GM19240 (cell line): Measurements from ENCODE around the gene UBE2I.
A peak's percentile ranks its signal among the peaks of the same experiment; 100 is the strongest.
"Not testable (repeated sequence)": the region's sequence is repeated elsewhere in the genome, so short reads cannot be mapped to it uniquely, and the experiment has no call there.

Source experiments
- DNase-seq: peaks from one replicate; pipeline ENCODE4 v3.0.0; 2011; ENCODE audit warnings: low spot score; ENCODE audit not compliant: insufficient read length

UBE2I gene

DNA sequence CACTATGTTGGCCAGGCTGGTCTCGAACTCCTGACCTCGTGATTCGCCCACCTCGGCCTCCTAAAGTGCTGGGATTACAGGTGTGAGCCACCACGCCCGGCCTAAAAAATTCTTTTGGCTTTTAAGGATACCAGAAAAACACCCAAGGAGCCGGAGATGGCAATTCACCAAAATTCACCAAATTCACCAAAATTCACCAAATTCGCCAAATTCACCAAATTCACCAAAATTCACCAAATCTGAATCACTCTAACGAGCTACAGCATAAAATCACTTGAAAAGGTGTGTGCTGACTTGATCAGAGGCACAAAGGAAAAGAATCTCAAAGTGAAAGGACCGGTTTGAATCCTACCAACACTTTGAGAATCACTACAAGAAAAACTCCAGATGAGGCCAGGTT is 19.5 kb downstream of the UBE2I start:
- DNase-seq, result not testable (repeated sequence)

DNA sequence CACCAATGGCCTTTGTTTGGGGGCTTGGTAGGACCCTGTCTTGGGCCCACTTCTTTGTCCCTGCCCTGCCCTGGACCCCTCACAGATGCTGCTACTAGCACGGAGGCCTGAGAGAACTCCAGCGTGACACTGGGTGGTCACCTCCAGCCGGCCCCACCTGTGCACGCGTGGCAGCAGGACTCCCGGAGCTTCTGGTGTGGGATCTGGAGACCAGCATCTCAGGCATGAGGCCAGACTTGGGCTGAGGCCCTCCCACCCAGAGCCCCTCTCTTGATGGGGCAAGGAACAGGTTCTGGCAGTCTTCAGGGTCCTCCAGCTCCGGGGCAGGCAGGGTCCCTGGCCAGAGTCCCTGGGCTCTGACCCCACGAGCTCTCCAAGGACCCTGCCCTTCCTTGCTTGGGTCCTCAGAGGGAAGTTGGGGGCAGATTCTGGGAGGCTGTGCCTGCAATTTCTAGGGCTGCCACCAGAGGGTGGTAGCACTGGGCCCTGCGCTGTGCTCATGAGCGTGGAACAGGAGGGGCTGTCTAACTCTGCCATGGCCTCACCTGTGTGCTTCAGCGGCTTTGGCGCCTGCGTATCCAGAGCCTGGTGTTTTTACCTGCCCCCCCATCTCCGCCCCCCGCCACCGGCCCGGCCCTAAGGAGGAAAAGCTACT is 21.0 kb downstream of the UBE2I start:
- no peak for DNase-seq

DNA sequence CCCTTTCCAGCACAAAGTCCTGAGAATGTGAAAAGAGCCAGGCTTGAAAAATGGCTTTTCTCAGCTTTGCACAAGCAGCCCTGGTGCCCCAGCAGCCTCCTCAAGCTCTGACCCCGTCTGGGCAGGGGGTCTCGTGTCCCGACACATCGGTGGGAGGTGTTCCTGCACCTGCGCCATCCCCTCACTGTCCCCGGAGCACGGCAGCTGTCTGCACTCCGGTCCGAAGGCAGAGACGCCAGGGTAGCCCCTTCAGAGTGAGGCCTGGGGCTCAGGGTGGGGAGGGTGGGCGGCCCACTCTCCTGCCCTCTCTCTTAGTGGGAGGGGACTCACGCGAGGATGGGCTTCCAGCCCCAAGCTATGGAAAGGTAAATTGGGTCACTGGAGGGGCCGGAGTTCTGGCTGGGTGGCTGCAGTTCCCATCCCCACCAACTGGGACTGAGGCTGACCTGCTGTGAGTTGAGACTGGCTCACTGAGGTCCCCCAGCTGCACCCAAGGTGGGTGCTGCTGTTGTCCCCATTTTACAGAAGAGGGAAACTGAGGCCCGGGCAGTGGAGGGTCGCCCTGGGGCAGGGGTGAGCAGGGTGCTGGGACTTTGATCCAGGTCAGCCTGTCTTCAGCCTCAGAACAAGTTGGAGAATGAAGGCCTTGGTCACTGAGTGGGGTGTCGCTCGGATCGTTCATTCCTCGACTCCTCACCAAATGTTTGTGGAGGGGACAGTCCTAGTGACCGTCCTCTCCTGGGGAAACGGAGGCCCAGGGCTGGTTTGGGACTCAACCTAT is 21.7 kb downstream of the UBE2I start:
- DNase-seq, result no peak

DNA sequence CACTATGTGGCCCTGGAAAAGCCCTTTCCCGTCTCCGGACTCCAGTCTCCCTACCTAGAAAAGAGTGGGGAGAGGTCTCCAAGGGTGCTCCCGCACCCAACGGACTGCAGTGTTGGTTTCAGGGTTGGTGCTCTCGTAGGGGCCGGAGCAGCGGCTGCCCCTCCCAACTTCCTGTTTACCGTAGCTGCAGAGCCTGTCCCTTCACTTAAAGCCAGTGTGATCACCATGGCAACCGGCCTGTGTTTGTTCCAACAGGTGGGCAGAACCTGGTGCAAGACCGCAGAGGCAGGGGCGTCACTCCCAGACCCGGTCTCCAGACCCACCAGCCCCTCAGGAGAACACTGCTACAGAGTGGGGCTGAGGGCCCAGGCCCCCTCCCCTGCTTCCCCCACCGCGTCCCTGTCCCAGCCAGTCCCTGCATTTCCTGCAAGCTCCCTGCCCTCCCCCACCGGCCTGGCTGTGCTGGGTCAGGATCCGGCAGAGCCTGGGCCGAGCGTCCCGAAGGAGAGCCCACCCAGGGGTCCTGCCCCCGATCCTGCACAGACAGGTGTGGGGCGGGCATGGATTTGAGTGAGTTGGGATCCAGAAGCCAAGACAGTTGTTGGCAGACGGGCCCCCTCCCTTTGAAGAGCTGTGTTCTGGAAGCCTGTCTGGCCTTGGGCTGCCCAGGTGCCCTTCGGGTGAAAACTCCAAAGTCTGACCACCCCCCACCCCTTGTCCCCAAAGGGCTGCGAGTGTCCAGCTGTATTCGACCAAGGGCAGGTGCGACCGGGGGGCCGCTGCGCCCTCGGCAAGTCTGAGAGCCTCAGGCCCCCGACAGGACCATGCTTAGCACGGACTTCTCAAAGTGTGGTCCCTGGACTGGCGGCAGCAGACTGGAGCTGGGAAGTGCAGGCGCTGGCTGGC is 22.5 kb downstream of the UBE2I start:
- DNase-seq, result peak; percentile 98

DNA sequence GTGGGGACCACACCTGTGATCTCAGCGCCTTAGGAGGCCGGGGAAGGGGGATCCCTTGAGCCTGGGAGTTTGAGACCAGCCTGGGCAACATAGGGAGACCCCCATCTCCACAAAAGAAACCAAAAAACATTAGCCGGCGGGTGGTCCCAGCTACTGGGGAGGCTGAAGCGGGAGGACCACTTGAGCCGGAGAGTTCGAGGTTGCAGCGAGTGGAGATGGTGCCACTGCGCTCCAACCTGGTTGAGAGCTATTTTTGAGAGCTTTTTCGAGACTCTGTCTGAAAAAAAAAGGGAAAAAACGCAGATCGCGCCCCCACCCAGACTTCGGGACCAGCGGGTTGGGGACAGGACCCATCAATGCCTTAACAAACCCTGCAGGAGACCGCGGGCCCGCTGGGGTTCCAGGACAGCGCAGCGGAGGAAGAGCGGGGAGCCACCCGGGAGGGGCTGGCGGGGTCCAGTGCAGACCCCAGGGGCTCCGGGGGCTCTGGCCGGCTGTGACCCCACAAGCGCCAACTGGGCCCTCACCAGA is 23.2 kb downstream of the UBE2I start:
- no peak for DNase-seq

DNA sequence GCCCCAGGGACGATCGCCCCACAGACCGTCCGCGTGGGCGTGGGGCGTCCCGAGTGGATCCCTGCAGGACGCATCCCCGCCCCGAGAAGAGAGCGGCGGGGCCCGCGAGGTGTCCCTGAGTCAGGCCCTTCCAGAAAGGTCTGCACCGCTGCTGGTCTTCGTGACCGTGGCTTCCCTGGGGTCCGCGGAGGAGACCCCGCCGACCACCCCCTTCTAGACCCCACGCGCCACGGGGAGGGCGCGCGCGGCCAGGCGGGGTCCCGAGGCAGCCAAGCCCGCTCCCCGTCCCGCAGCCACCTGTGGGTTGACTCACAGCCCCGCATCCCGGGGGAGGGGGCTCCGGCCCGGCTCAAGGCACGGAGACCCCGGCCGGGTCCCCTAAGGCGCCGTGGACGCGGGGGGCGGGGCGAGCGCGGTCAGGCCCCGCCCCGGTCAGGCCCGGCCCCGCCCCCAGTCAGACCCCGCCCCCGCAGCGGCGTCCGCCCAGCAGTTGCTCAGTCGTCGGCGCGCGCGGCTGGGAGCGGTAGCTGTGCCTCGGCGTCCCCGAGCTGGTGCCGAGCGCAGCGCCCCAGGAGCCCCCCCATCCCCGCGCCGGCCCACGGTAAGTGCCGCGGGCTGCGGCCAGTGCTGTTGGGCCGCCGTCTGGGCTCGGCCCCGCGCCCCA is 23.8 kb downstream of the UBE2I start, which contains the start of gene BAIAP3:
Gene BAIAP3 (plus strand): TSS at position 497 of the 664 bp plus-strand sequence. CDS start 4,905 bp downstream, outside the sequence.
- no peak for DNase-seq

DNA sequence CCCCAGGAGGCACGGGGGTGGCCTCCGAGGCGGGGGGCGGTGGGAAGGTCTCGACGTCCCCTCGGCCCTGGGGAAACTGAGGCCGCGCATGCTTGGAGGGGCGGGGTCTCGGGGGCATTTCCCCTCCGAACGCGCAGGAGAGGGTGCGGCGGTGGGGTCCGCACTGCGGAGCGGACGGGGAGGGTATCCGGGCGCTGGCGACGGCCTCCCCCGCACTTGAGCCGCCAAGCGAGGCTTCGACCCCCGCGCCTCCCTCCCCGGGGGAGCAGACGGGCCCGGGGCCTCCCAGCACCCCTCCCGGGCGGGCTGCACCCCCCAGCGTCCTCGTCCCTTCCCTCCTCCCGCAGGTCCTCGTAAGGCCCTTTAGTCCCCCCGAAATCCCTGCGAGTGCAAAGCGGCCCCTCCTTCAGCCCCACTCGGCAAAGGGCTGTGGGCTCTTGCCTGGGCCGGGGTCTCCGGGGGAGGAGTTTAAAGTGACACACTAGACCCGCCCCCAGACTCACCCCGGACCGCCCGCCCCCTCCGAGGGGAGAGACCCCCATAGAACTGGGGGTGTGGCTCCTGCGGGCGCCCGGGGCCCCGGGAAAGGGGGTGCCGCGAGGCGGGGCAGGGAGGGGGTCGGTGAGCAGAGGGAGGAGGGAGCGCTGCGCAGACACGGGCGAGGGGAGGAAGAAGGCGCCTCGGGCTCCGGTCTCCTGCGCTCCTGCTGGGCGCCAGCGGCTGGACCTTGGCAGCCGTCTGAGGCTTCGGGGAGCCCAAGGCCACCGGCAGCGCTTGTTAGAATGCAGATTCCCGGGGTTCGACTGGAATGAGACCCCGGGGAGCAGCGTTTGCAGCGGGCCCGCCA is 24.6 kb downstream of the UBE2I start:
- no peak for DNase-seq

DNA sequence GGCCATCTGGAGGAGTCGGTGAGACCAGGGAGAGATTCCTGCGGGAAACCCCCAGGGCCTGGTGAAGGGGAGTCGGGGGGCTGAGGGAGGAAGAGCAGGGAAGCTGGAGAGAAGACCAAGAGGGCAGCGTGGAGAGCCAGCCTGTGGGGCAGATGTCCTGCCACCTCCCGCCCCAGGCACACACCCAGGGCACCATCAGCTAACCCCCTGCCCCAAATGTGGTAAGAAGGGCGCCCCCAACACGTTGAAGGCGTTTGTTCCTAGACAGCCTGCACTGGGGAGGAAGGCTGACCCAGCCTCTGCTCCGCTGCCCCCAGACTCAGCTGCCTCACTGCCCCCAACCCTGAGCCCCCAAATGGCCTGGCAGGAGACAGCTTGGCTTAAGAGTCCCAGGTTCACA is 25.3 kb downstream of the UBE2I start:
- DNase-seq, result no peak

DNA sequence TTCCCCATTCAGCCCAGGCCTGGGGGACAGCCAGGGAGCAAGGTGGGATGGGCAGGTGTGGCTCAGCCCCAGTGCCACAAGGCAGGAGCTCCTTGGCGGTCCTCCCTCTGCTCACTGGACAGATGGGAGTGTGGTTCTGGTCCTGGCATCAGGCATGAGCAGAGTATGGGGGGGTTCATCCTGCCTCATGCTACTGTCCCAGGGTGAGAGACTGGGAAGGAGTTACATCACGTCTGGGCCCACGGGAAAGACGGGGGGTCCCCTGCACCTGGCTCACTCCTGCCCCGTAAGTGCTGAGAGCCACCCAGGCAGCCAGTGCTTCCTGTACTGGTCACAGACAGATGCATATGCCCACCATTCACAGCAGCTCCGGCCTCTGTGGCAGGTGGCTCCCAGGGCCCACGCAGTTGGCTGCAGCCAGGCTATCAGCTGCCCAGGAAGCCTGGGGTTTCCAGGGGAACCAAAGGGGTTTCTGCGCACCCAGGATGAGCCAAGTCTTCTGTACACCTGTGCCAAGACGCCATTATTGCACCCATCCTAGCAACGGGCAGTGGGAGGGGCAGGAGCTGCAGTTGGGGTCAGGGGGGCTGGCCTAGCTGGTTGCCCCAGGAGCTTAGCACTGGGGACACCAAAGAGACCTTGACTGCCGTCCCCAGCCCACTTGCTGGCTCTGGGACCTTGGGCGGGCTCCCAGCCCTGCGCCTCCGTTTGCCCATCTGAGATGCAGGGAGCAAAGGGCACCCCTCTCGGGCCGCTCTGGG is 26.0 kb downstream of the UBE2I start:
- DNase-seq, result no peak

DNA sequence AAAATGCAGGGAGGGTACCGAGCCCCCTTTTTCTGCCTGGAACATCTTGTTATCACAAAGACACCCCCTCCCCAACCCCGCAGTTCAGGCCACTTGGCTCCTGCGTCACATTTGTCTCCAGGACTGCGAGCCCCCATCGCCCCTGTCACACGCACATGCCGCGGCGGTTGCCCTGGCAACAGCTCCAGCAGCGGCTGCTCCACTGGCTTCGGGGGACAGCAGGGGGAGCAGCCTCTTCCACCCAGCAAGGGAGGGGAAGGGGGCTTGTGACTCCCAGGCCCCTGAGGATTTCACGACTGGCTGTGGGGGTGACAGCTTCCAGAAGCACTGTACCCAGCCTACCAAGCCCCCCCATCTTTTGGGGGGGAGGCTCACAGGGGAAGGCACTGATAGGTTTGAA is 26.6 kb downstream of the UBE2I start:
- no peak for DNase-seq

DNA sequence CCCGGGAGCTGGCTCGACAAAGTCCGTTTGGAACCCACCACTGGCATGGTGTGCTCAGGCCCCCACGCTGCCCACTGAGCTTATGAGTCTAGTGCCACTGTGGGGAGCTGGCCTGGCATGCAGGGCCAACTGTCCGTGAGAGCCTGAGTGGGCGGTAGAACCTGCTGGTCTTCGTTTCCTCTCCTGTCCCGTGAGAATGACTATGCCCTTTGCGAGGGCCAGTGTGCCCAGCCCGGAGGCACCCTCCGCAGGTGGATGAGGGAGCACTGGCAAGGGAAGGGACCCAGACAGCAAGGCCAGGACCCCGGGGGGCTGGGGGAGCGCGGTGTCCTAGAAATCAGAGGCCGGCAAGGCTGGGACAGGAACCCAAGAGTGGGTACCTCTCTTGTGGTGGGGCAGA is 27.2 kb downstream of the UBE2I start:
- DNase-seq, result no peak

DNA sequence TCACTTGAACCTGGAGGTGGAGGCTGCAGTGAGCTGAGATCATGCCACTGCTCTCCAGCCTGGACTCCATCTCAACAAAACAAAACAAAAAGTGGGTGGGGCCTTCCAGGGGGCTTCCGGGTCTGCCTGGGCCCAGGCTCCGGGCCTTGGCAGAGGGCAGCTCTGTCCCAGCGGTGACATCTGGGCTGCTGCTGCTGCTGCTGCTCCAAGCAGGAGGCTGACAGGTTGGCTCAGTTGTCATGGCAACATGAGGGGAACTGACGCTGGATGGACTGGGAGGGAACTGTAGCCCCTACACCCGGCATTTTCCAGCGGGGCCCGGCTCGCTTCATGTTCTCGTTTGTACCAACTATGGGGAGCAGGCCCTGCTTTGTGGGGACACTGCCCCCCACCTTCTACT is 28.1 kb downstream of the UBE2I start:
- no peak for DNase-seq

DNA sequence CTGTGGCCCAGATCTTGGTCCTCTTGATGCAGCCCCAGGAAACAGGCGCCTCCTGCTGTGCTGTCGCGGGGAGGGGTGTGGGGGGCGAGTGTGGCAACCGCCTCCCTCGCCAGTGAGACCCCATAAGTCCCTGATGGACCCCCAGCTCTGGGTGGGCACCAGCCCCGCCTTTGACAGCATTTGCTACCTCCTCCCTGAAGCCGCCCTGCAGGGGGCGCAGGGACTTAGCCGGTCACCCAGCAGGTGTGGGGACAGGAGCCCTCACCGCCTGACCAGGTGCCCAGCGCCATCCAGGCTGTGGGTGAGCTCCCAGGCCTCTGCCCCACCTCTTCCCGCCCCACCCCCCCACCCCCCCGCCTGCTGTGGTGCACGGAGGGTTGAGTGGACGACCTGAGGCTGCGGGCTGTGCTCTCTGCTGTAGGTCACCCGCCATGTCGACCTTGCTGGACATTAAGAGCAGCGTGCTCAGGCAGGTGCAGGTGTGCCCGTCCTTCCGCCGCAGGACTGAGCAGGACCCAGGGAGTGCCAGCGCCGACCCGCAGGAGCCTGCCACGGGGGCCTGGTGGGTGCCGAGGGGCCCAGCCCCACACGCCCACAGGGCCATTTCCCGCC is 28.8 kb downstream of the UBE2I start:
- no peak for DNase-seq

DNA sequence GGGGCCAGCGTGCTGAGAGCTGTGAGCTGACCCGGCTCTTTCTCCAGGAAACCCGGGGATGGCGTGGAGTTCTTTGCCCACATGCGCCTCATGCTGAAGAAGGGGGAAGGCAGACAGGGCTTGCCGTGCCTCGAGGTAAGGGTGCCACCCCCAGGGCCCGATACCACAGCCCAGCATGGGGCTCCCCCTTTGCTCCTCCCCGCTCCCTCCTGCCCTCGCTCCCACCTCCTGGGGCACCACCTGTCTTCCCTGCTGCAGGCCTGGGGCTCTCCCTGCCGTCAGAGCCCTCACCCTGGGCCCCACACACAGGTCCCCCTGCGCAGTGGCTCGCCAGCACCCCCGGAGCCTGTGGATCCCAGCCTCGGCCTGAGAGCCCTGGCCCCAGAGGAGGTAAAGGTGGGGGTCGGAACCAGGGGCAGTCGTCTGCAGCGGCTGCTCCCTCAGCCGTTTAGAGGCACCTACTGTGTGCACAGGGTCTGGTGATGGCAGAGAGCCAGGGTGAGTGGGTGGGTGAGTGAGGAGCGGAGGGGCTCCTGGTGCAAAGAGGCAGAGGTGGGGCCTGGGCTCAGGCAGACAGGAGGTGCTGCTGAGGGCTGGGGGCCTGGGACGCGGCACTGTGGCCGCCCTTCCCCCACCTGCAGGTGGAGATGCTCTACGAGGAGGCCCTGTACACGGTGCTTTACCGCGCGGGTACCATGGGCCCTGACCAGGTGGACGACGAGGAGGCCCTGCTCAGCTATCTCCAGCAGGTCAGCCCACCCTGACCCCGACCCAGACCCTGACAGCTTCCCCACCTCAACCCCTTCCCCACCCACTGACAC is 29.6 kb downstream of the UBE2I start:
- DNase-seq, result no peak

DNA sequence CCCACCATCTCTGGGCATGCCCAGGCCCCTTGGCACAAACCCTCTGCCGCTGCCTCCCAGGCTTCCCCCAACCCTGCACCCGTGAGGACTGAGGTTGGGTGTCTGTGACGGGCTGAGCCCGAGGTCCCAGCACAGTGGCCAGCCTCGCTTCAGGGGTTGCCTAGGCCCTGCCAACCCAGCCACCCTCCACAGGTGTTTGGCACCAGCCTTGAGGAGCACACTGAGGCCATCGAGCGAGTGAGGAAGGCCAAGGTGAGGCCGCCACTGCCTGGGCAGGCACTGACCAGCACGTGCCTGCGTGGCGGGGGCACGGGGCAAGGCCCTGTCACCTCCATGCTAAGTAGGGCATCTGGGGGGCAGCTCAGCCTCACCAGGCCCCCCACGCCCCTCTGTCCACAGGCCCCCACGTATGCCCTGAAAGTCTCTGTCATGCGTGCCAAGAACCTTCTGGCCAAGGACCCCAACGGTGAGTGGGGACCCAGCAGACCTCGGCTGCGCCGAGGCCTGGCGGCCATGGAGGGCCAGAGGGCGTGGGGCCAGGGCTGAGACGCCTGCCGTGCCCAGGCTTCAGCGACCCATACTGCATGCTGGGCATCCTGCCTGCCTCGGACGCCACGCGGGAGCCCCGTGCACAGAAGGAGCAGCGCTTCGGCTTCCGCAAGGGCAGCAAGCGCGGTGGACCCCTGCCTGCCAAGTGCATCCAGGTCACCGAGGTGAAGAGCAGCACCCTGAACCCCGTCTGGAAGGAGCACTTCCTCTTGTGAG is 31.5 kb downstream of the UBE2I start:
- no peak for DNase-seq

DNA sequence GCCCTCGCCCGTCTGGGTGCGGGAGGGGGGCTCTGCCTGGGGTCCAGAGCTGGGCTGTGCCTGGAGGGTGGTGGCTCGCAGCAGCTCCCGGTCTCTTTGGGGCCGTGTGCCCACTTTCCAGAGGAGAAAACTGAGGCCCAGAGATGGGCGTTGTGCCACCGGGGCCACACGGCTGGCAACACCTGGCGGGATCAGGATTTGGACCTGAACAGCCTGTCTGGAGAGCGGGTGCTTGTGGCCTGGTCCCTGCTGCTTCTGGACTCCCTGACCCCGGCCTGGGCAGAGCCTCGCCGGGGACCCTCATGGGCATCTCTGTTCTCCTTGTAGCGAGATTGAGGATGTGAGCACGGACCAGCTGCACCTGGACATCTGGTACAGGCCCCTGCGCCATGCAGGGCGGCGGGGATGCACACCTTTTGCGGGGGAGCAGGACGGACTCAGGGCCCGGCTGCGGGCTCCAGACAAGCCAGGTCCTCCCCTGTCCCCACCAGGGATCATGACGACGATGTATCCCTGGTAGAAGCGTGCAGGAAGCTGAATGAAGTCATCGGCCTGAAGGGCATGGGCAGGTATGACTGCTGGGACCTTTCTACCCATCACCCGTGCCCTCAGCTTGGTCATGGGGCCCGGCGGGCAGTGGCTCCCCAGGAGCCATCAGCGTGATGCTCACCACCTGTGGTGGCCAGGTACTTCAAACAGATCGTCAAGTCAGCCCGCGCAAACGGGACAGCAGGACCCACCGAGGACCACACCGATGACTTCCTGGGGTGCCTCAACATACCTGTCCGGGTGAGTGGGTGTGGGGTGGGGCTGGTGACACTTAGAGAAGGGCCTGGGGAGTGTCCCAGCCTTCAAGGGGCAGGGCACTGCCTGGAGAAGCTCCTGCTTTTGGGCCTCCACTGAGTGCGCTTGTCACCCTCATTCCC is 32.3 kb downstream of the UBE2I start:
- DNase-seq, result no peak
